ENCODE data around the gene ADD1. TPM values are rescaled to one million over a fixed set of nuclear protein-coding genes. Genes with fewer than 3 reads are reported as not detected.

ADD1 gene
- polyA plus RNA-seq, 1 experiment: 149 TPM

GRCh38 chr4:2977211-2978088 lies 133.8 kb downstream of the ADD1 start:
- ChIA-PET POLR2A (no interaction called here), CTCF (interaction anchor here (0.5 to 1.7 kb wide), 16 partner anchors 9 to 757 kb away, joined by 3 to 8 read pairs (median 4); partner anchors contain the start of gene TNIP2)
- no peak overlapping the region for H3K27ac ChIP-seq (ENCODE audit: low read depth, low read length)

More at GRCh38 chr4:2977211-2978088, 133.8 kb downstream of the ADD1 start:
- Histone ChIP-seq H3K4me3 (ENCODE audit: low read depth, low read length) (no peak overlapping the region), H3K27me3 (ENCODE audit: control insufficient read depth, insufficient read depth, low read length) (no peaks in the 10 kb centered on the region), H3K9me3 (ENCODE audit: control insufficient read depth, insufficient read depth, low read length) (peaks cover 23% of the 10 kb centered on the region)
- TF ChIP-seq CTCF (IDR thresholded peaks at IDR 0.05; ENCODE audit: low read depth, low read length): no peak
- DNase-seq (ENCODE audit: low read depth, low spot score): no peak

Other genes starting within 250 kb of the ADD1 start
- gene TNIP2, start 87.5 kb upstream of the ADD1 start, polyA plus RNA-seq (2011; rRNA removed): 28.8 and 34.3 TPM in 2 replicates
- 14.8 and 17.2 TPM in 2 replicates for gene SH3BP2, start 50.8 kb upstream of the ADD1 start, polyA plus RNA-seq (2011; rRNA removed)
- gene NOP14, start 119.6 kb downstream of the ADD1 start, polyA plus RNA-seq (2011; rRNA removed): 11.2 and 11.5 TPM in 2 replicates
- gene GRK4, start 119.7 kb downstream of the ADD1 start, polyA plus RNA-seq (2011; rRNA removed): 3.7 TPM in 2 replicates
- not detected in 2 replicates for gene HTT-AS, start 230.7 kb downstream of the ADD1 start, polyA plus RNA-seq (2011; rRNA removed)
- gene HTT, start 230.8 kb downstream of the ADD1 start, polyA plus RNA-seq (2011; rRNA removed): 14.5 and 17.2 TPM in 2 replicates